Measurements from ENCODE around the gene LMNA.
"Not testable (repeated sequence)": the region's sequence is repeated elsewhere in the genome, so short reads cannot be mapped to it uniquely, and the experiment has no call there.

The LMNA gene

GRCh38 chr1:156121005-156121404, 6.5 kb downstream of the LMNA start:
- DNase-seq (ENCODE audit: low read depth in 1 of 2, low spot score in 1 of 2) = not testable (repeated sequence)

GRCh38 chr1:156121457-156121856, 6.9 kb downstream of the LMNA start:
- DNase-seq (ENCODE audit: low read depth in 1 of 2, low spot score in 1 of 2) = no peak

GRCh38 chr1:156122086-156122485, 7.6 kb downstream of the LMNA start:
- no peak for DNase-seq (ENCODE audit: low read depth in 1 of 2, low spot score in 1 of 2)

- DNase-seq (ENCODE audit: low read depth in 1 of 2, low spot score in 1 of 2) = no peak
Observed at GRCh38 chr1:156122519-156123355, 8.2 kb downstream of the LMNA start.

GRCh38 chr1:156123356-156124196, 9.1 kb downstream of the LMNA start:
- peak; percentile 44 to 58 for DNase-seq (ENCODE audit: low read depth in 1 of 2, low spot score in 1 of 2)

GRCh38 chr1:156124557-156125483, 10.3 kb downstream of the LMNA start:
- no peak for DNase-seq (ENCODE audit: low read depth in 1 of 2, low spot score in 1 of 2)

GRCh38 chr1:156125544-156125943, 11.0 kb downstream of the LMNA start:
- DNase-seq (ENCODE audit: low read depth in 1 of 2, low spot score in 1 of 2) = not testable (repeated sequence)

- peak in 1 of 2 donors; percentile 33 for DNase-seq (ENCODE audit: low read depth in 1 of 2, low spot score in 1 of 2)
Observed at GRCh38 chr1:156126043-156126629, 11.6 kb downstream of the LMNA start.

GRCh38 chr1:156126630-156127534, 12.4 kb downstream of the LMNA start:
- peak; percentile 57 for DNase-seq (ENCODE audit: low read depth in 1 of 2, low spot score in 1 of 2)

GRCh38 chr1:156128308-156128653, 13.8 kb downstream of the LMNA start:
- no peak for DNase-seq (ENCODE audit: low read depth in 1 of 2, low spot score in 1 of 2)

GRCh38 chr1:156128654-156129597, 14.4 kb downstream of the LMNA start:
- no peak for DNase-seq (ENCODE audit: low read depth in 1 of 2, low spot score in 1 of 2)

GRCh38 chr1:156129687-156130577, 15.4 kb downstream of the LMNA start:
- DNase-seq (ENCODE audit: low read depth in 1 of 2, low spot score in 1 of 2) = peak; percentile 54 to 76

- DNase-seq (ENCODE audit: low read depth in 1 of 2, low spot score in 1 of 2) = no peak
Observed at GRCh38 chr1:156130578-156130942, 16.0 kb downstream of the LMNA start.

GRCh38 chr1:156134716-156135435, 20.4 kb downstream of the LMNA start:
- DNase-seq (ENCODE audit: low read depth in 1 of 2, low spot score in 1 of 2) = no peak

- no peak for DNase-seq (ENCODE audit: low read depth in 1 of 2, low spot score in 1 of 2)
Observed at GRCh38 chr1:156135930-156136871, 21.7 kb downstream of the LMNA start.

- no peak for DNase-seq (ENCODE audit: low read depth in 1 of 2, low spot score in 1 of 2)
Observed at GRCh38 chr1:156136970-156137483, 22.5 kb downstream of the LMNA start.
